KMS-11 (cell line): ENCODE results near the gene AP1B1.
A peak's percentile ranks its signal among the peaks of the same experiment; 100 is the strongest.

Experiments
- H2AFZ ChIP-seq: fragments of 200-600 bp; sonication (generic); 2 replicates; pipeline ENCODE4 v1.6.1; 2016; ENCODE audit warnings: antibody characterized with exemption, mixed run types, low read depth
- H3K27ac ChIP-seq: fragments of 200-600 bp; sonication (generic); 2 replicates; pipeline ENCODE4 v1.6.1; 2016; ENCODE audit warnings: mild to moderate bottlenecking, mixed run types
- H3K27me3 ChIP-seq: fragments of 200-600 bp; sonication (generic); 2 replicates; pipeline ENCODE4 v1.6.1; 2017; ENCODE audit warnings: mild to moderate bottlenecking, low read depth, mixed run types, moderate library complexity; ENCODE audit not compliant: insufficient read depth
- H3K36me3 ChIP-seq: fragments of 200-600 bp; sonication (generic); 2 replicates; pipeline ENCODE4 v1.6.1; 2017; ENCODE audit warnings: mild to moderate bottlenecking, mixed run types; ENCODE audit not compliant: insufficient read depth
- H3K4me1 ChIP-seq: fragments of 200-600 bp; sonication (generic); 2 replicates; pipeline ENCODE4 v1.6.1; 2016; ENCODE audit warnings: mild to moderate bottlenecking, low read depth, mixed run types; ENCODE audit not compliant: poor library complexity, severe bottlenecking
- H3K4me2 ChIP-seq: fragments of 200-600 bp; sonication (generic); 2 replicates; pipeline ENCODE4 v1.7.0; 2016; ENCODE audit warnings: mild to moderate bottlenecking, mixed run types
- H3K4me3 ChIP-seq: fragments of 200-600 bp; sonication (generic); IDR thresholded peaks from 2 replicates; pipeline ENCODE4 v1.6.1; 2017; ENCODE audit warnings: low read depth, low read length, mixed read lengths; ENCODE audit not compliant: insufficient read depth
- H3K79me2 ChIP-seq: fragments of 200-600 bp; sonication (generic); 2 replicates; pipeline ENCODE4 v1.6.1; 2016; ENCODE audit warnings: low read depth, mixed run types; ENCODE audit not compliant: insufficient read depth
- H3K9ac ChIP-seq: fragments of 200-600 bp; sonication (generic); 2 replicates; pipeline ENCODE4 v1.6.1; 2016; ENCODE audit warnings: mild to moderate bottlenecking, mixed run types
- H4K20me1 ChIP-seq: fragments of 200-600 bp; sonication (generic); 2 replicates; pipeline ENCODE4 v1.6.1; 2016; ENCODE audit warnings: mild to moderate bottlenecking, mixed run types; ENCODE audit not compliant: insufficient read depth
- TF ChIP-seq, protein P1 (sequence below): fragments of 200-600 bp; sonication (generic); conservative IDR thresholded peaks from 2 replicates; pipeline ENCODE4 v1.6.1; 2017; ENCODE audit warnings: low read depth, mild to moderate bottlenecking, antibody characterized with exemption, low read length, moderate library complexity, mixed read lengths

Gene AP1B1

DNA sequence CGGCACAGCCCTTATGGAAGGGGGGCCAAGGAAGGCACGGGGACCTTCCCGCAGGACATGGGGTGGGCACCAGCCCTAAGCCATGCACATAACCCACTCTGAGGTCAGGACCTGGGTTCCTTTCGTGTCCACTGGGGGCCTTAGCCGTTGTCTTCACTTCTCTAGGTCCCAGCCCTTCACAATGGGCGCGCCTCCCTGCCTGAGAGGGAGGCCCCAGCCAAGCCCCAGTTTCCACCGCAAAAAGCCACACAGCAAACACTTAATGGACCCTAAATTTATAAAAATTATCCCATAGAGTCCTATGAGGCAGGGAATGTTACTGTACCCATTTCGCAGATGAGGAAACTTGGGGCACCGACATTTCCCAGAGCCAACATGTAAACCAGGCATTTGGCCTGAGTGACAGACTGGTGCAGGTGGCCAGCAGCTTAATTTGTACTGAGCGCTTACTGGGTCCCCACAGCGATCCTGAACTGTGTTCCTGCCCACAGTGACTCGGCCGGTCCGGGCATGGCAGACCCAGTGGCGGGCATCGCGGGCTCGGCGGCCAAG is 80.7 kb downstream of the AP1B1 start:
- H3K4me1 ChIP-seq = no peaks in the 10 kb centered on the region
- peak overlapping the region; percentile 51; the same call in 1 of the 2 replicates for H3K4me2 ChIP-seq
- TF ChIP-seq, protein P1, sequence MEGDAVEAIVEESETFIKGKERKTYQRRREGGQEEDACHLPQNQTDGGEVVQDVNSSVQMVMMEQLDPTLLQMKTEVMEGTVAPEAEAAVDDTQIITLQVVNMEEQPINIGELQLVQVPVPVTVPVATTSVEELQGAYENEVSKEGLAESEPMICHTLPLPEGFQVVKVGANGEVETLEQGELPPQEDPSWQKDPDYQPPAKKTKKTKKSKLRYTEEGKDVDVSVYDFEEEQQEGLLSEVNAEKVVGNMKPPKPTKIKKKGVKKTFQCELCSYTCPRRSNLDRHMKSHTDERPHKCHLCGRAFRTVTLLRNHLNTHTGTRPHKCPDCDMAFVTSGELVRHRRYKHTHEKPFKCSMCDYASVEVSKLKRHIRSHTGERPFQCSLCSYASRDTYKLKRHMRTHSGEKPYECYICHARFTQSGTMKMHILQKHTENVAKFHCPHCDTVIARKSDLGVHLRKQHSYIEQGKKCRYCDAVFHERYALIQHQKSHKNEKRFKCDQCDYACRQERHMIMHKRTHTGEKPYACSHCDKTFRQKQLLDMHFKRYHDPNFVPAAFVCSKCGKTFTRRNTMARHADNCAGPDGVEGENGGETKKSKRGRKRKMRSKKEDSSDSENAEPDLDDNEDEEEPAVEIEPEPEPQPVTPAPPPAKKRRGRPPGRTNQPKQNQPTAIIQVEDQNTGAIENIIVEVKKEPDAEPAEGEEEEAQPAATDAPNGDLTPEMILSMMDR = no peak
- H2AFZ ChIP-seq = no peak overlapping the region
- peaks cover 11% of the 10 kb centered on the region; the same call in 1 of the 2 replicates for H3K27me3 ChIP-seq
- H3K4me3 ChIP-seq = no peak overlapping the region
- no peaks in the 10 kb centered on the region for H4K20me1 ChIP-seq
- H3K27ac ChIP-seq = no peak overlapping the region
- H3K79me2 ChIP-seq = no peaks in the 10 kb centered on the region
- H3K36me3 ChIP-seq = no peaks in the 10 kb centered on the region
- no peak overlapping the region for H3K9ac ChIP-seq

DNA sequence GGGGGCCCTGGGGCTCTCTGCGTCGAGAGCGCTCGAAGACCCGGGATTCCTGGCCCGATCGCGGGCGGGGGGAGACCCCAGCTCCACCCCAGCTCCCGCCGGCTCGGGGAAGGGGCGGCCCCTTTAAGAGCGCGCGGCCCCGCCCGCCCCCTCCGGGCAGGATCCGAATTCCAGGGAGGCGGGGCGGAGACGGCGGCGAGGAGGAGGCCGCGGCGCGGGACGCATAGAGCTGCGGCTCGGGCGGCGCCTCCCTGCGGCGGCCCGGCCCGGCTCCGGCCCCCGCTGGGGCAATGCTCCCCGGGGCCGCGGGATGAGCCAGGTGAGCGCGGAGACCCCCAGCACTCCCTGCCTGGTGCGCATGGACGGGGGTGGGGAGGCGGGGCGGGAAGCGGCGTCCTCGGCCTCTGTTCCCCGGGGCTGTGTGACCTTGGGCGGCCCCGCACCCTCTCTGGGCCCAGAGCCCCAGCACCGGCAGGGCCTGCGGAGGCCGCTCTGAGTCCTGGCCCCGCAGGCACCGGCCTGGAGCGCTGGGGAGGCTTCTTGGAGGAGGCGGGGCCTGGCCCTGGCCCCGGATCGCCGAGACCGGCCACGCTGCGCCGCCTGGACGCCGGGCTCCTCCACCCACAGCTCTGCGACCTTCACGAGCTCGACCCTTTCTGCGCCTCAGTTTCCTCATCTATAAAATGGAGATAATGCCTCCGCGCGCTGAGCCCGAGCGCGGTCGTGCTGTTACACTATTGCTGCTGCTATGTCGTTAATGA is 81.4 kb downstream of the AP1B1 start:
- H3K27ac ChIP-seq = no peak overlapping the region
- peak overlapping the region; percentile 64; the same call in 1 of the 2 replicates for H3K9ac ChIP-seq
- H3K36me3 ChIP-seq = no peaks in the 10 kb centered on the region
- peaks cover 6% of the 10 kb centered on the region; the same call in 1 of the 2 replicates for H3K27me3 ChIP-seq
- no peak overlapping the region for H3K4me3 ChIP-seq
- peak overlapping the region; percentile 100 for H3K4me2 ChIP-seq
- TF ChIP-seq, protein P1 = no peak
- H2AFZ ChIP-seq = peak overlapping the region; percentile 97
- H4K20me1 ChIP-seq = no peaks in the 10 kb centered on the region
- H3K4me1 ChIP-seq = no peaks in the 10 kb centered on the region
- no peaks in the 10 kb centered on the region for H3K79me2 ChIP-seq

DNA sequence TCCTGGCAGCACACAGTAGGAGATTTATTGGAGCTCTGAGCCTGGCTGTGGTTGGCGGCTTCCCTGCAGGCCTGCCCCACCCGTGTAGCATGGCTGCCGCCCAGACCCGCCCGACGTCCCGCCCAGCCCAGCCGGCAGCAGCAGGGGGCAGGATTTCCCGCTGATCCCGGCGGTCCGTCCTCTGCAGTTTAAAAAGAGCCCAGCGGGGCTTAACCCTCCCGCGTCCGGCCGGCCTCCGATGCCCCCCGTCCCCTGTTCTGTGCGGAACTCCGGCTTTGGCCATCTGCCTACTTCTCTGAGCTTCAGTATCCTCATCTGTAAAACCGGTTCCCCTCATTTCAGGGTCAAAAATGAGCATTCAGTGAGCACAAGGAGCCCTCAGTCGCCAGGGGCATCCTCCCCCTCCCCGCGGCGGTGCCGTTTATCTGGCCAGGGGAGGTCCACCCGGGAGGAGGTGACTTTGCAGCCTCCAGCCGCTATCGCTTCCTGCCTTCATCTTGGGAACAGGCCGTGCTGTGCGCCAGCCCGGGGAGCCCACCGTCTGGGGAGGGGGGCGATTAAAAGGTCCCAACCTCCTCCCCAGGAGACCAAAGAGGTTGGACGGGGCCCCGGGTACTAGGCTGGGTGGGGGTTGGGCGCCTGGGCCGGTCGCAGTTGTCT is 82.1 kb downstream of the AP1B1 start, which contains the start of gene GAS2L1:
TSS of gene GAS2L1 (plus strand) at position 476 of the 660 bp plus-strand sequence. CDS start 1,456 bp downstream, outside the sequence.
- Histone ChIP-seq H3K27ac (no peak within 1 kb of the TSS), H3K27me3 (peaks cover 2% of the 10 kb centered on the region; the same call in 1 of the 2 replicates), H3K4me1 (no peaks in the 10 kb centered on the region), H4K20me1 (no peaks in the 10 kb centered on the region), H3K9ac (peak within 1 kb of the TSS; percentile 64; the same call in 1 of the 2 replicates), H3K36me3 (no peaks in the 10 kb centered on the region), H3K79me2 (no peaks in the 10 kb centered on the region), H3K4me2 (peak within 1 kb of the TSS; percentile 100), H2AFZ (peak within 1 kb of the TSS; percentile 97), H3K4me3 (no peak within 1 kb of the TSS)
- TF ChIP-seq, protein P1 = peak; percentile 43; the same call in 1 of the 2 replicates

DNA sequence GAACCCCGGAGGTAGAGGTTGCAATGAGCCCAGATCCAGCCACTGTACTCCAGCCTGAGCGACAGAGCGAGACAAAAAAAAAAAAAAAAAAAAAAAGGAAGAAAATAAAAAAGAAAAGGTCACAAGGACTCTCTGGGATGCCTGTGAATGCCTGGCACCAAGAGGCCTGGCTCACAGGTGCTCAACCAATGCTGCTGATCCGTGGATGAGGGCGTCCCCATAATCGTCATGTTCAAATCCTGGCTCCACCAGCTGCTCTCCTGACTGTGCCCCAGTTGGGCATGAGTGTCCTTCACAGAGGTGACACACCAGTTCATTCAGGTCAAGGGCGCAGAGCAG is 82.6 kb downstream of the AP1B1 start:
- H3K27ac ChIP-seq = no peak overlapping the region
- H3K4me3 ChIP-seq = no peak overlapping the region
- 0 out of 2 replicates have a peak, but pooled peaks cover 1% of the 10 kb centered on the region for H3K27me3 ChIP-seq
- H4K20me1 ChIP-seq = no peaks in the 10 kb centered on the region
- H3K79me2 ChIP-seq = no peaks in the 10 kb centered on the region
- TF ChIP-seq, protein P1 = no peak
- no peaks in the 10 kb centered on the region for H3K4me1 ChIP-seq
- no peaks in the 10 kb centered on the region for H3K36me3 ChIP-seq
- peak overlapping the region; percentile 97 for H2AFZ ChIP-seq
- H3K9ac ChIP-seq = no peak overlapping the region
- H3K4me2 ChIP-seq = peak overlapping the region; percentile 100
